ENCODE data around the gene PRRC2B.

The PRRC2B gene

DNA sequence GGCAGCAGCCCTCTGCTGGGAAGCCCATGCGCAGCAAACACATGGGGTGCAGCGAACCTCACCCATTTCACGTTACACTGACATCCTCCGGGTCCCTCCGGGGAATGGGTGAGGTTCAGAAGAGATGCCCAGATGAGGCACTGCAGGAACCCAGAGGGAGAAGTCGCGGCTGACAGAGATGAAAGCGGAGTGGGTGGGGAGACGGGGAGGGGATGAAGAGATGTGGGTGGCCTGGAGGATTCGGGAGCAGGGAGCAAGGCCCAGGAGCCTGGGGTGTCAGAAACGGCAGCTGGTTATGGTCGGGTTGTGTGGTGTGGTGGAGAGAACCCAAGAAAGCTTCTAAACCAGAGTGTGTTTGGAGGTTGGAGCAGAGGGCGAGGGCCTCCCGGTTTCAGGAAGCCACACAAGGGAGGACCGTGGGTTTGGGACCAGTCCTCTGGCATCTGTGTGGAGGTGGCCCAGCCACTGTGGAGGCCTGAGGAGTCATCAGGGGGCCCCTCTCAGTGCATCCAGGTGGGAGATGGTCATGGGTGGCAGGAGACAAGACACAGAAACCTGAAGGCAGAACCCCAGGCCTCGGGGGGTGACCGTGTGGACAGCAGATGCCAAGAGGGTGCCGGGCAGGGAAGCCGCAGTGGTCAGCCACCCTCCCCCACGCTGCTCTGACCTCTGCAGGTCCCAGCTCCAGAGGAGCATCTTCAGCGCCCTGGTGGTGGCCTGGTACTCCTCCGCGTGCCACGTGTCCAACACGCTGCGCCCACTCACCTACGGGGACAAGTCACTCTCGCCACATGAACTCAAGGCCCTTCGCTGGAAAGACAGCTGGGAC is 128.6 kb downstream of the PRRC2B start:
- FAIRE-seq: no peak

DNA sequence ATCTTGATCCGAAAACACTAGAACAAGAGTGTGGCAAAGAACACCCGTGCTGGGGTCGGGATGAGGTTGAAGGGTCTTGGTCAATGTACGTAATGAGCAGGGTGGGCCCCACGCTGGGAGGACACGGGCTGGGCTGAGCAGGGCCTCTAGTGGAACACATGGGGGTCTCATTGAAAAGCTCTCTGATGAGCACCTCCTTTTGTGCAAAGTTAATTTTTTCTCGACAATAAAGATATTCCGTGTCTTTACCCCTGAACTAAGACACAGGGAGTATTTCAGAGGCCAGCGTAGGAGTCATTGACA is 129.2 kb downstream of the PRRC2B start:
- no peak for FAIRE-seq

DNA sequence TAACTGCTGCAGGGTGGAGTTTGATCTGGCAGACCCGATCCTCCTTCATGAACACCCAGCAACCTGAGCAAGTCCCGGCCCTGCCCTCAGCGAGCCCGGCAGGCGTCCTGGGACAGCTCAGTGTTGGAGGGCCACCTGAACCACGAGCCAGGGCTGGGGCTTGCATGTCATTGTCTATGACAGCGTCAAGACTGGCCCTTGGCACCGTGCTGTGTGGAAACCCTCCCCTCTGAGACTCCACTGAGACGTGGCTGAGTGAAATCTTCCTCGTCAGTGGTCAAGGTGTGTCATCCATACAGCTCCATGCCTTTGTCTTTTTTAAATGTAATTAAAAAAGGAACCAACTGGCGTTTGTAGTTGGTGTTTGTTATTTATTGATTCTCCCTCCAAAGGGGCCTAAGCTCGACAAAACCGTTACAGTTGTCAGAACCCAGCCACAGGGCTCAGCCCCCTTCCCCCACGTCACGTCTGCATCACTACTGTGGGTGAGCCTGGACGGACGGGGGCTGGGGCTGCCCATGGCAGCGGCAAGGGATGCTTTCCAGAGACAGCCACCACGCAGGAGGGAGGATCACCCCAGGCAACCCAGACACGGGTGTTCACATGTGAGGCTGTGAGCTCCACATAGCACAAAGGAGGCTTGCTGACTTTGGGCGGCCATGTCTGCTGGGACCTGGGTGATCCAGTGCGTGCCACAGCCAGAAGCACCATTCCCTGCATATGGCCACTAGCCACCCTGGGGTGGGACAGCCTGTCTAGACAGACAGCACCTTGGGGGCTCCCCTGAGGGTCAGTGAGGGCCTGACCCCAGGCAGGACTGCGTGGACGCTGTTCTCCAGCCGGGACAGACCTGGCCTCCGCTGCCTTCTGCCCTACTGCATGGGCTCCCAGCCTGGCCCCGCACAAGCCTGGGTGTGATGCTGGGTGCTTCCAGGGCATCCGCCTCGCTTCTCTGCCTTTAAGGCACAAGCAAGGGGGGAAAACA is 129.9 kb downstream of the PRRC2B start:
- FAIRE-seq: no peak

DNA sequence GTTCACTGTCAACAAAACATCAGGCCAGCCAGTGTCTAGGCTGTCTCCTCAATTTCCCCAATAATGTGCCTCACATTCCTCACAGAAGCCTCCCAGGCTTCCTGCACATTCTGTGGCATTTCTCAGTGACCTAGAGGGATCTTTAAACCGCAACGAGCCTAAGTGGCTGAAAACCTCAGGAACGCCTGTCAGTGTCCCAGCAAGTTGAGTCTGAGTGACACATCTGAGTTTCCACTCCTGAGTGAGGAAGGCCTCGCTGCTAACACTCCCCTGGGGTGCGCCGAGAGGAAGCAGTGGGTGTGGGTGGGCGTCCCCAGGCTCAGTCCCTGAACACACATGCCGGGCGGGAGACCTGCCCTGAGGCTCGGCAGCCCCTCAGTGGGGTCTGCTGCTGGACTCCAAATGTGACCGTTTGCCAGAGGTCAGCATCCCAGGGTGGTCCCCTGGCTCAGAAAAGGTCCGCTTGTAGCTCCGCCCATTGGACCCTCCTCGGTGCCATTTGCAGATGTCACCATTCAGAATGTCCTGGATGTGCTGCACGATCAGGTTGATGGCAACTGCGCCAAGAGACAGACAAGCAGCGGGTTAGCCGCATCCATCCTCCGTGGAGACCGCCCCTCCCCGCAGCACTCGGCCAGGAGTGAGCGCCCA is 130.9 kb downstream of the PRRC2B start:
- no peak for FAIRE-seq

DNA sequence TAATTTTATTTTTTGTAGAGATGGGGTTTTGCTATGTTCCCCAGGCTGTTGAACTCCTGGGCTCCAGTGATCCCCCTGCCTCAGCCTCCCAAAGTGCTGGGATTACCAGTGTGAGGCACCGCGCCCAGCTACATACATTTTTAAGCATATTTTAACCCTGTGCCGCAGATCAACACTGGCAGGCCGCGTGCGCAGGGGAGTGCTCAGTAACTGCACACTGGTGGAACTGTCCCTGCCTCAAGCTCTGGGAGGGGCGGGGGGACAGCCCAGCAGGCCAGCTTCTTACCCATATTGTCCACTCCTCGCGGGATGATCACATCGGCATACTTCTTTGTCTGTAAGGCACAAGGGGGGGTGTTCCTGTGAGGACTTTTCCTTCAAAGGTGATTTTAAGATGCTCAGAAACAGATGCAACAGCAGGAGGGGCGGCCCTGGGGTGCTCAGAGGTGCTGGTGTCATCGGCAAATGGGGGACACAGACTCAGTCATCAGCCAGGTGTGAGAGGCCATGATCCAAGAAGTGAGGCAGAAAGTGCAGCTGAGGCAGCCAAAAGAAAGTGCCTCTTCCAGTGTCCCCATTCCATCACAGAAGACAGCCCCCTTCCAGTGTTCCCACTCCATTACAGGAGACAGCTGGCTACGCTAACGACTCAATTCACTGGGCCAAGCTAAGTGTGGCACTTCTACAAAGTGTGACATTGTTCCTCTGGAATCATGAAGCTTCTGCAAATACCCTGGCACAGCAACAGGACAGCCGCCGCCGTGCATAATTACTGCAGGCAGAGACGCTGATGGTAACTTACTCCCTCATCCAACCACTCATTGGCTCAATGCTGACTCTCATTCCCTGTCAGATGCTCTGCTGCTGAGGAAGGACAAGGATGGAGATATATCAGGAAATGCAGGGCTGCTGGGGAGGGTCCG is 132.0 kb downstream of the PRRC2B start:
- no peak for FAIRE-seq

- FAIRE-seq: no peak
These were observed 134.3 kb downstream of the PRRC2B start for GRCh38 chr9:131528186-131528585.

- FAIRE-seq: no peak
These were observed 135.1 kb downstream of the PRRC2B start for GRCh38 chr9:131528886-131529505.

DNA sequence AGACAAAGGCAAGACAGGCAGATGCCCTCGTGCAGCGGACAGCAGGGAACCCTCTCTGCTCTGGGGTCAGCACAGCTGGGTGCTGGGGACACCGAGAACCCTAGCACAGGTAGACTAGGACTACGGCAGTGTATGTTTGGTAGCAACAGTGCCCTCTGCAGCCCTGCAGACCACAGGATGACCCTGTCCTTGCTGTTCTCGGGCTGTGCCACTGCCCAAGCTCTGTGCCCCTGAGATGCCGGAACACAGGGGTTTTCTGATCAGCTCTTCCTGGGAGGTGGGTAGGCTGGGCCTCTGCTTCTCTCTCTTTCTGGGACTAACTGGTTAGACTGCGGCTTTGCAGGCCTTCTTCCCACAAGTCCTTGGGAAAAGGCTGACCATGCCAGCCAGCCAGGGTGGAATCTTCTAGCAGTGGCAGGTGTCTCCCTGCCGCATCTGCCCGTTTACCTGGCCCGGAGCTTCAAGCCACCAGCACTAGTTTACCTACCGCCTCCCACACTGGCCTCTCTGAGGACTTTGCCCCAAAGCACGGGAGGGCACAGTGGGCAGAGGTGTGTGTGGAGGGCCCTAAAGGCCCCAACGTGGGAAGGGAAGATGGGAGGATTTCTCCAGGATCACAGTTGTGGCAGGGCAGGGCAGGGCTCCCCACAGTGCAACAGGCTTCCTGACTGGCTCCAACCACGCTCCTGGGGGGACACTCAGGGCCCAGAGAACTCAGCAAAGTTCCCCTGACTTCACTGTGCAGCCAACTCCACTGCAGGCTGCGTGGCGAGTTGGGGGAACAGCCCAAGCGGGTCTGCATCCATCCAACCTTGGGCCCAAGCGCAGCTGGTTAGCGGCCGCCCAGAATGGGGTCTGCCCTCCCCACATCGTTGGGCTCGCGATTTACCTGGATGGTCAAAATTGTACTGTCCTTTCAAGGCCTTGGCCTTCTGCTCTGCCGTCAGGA is 136.0 kb downstream of the PRRC2B start:
- FAIRE-seq: no peak

- no peak for FAIRE-seq
These were observed 136.6 kb downstream of the PRRC2B start for GRCh38 chr9:131530546-131530919.

GRCh38 chr9:131530920-131531832 is 137.3 kb downstream of the PRRC2B start, which contains the start of gene UCK1:
TSS of gene UCK1 (minus strand) at chr9:131531263. CDS start at chr9:131531174, 89 bp downstream.
- no peak for FAIRE-seq

DNA sequence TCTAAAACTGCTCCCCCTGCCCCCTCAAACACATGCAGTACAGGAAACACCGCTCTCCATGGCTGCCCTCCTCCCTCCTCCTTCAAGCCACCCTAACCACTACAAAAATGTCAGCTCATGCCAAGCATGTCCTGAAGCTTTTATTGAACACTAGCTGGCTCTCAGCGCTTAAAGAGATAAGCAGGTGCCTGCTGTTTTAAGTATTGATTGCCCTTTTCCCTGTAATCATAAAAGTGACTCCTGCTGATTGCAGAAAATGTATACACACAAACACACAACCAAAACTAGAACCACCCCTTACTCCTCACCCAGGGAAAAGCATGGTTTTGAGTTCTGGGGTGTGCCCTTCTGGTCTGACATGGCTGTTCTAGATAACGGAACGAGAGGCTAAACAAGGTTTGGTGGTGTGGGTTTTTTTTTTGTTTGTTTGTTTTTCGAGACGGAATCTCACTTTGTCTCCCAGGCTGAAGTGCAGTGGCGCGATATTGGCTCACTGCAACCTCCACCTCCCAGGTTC is 140.9 kb downstream of the PRRC2B start:
- no peak for FAIRE-seq

GRCh38 chr9:131537946-131538345 is 144.1 kb downstream of the PRRC2B start:
- FAIRE-seq: no peak

- no peak for FAIRE-seq
These were observed 145.5 kb downstream of the PRRC2B start for GRCh38 chr9:131539223-131539923.

DNA sequence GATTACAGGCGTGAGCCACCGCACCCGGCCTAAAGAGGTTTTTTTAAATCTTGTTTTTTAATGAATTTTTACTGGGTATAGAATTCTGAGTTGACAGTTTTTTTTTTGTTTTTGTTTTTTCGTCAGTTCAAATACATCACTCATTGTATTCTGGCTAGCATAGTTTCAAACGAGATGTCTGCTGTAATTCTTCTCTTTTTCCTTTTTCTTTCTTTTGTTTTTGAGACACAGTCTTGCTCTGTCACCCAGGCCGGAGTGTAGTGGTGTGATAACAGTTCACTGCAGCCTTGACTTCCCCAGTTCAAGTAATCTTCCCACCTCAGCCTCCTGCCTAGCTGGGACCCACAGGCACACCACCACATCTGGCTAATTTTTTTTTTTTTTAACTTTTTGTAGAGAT is 149.3 kb downstream of the PRRC2B start:
- FAIRE-seq: no peak

- no peak for FAIRE-seq
These were observed 151.3 kb downstream of the PRRC2B start, which contains the start of gene PRRT1B for GRCh38 chr9:131545003-131545785. TSS of gene PRRT1B (plus strand) at chr9:131545523. CDS start at chr9:131545616, 93 bp downstream.

DNA sequence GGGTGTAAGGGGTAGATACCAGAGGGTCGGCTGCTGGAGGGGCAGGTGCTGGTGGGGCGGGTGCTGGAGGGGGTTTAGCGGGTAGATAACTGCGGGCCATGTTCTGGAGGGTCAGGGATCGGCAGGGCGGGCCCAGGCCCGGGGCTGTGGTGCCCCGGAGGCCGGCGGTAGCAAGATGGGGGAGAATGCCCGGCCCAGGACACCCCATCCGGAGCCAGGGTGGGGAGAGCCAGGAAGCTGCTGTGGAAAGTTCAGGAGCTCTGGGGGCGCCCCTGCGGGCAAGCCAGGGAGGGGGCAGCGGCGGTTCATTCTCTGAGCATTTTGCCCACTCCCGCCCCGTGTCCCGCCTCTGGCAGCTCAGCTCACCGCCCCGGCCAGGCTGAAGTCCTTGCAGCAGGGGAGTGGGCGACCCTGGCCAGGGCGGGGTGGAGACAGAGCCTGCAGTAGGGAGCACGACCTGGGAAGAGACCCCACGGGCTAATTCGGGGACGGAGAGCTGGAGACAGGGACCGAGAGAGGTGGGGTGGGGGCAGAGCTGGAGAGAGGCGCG is 152.0 kb downstream of the PRRC2B start:
- no peak for FAIRE-seq
